ENCODE data around the gene CBX2.
"Not testable (repeated sequence)": the region's sequence is repeated elsewhere in the genome, so short reads cannot be mapped to it uniquely, and the experiment has no call there.

Gene CBX2

GRCh38 chr17:79772726-79773125 is 5.2 kb upstream of the CBX2 start:
- DNase-seq = not testable (repeated sequence)

- DNase-seq = no peak
Observed at GRCh38 chr17:79774561-79774975, 3.4 kb upstream of the CBX2 start.

DNA sequence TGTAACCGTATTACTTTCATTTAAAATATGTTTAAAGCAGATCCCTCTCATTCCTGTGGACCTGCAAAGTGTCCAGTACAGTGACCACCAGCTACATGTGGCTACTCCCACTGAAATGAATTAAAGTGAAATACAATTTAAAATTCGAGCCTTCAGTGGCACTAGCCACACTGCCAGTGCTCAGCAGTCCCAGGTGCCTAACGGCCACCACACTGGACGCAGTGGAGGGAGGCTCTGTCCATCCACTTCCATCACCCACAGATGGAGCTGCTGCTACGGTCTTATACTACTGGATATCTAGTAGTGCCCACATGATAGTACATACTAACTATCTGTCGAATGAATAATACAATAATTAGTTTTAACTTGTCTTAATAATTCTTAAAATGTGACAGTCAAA is 2.3 kb upstream of the CBX2 start:
- no peak for DNase-seq

DNA sequence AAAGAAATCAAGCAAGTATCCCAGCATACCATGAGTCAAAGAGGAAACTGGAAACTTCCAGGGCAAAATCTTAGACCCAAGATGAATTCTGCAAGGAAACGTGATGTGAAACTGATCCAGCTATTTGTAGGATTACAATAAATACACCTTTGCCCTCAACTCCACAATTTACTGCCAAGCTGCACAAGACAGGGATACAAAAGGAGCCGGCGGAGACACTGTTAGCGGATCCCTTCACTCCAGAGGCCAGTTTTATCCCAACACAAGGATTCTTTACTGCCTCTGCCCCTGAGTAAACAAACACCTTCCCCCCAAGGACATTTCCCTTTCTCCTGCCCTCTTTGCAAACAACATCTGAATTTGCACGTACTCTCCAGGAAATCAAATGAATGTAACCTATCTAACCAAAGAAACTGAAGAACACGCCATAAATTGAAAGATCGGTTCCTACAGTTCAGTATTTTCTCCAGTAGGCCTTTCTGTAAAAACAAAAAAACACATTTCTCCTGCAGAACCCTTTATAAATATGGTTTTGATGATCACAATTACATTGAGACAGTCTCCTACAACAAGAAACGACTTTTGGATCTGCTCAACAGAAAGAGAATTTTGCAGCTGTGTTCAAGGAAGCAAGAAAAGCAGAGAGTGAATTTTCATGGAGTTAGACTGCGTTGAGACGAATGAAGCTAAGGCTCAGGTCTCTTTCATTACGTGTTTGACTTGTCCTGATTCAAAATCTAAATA is 1.4 kb upstream of the CBX2 start:
- DNase-seq = no peak

- DNase-seq = no peak
Observed at GRCh38 chr17:79777120-79777893, 641 bp upstream of the CBX2 start.

DNA sequence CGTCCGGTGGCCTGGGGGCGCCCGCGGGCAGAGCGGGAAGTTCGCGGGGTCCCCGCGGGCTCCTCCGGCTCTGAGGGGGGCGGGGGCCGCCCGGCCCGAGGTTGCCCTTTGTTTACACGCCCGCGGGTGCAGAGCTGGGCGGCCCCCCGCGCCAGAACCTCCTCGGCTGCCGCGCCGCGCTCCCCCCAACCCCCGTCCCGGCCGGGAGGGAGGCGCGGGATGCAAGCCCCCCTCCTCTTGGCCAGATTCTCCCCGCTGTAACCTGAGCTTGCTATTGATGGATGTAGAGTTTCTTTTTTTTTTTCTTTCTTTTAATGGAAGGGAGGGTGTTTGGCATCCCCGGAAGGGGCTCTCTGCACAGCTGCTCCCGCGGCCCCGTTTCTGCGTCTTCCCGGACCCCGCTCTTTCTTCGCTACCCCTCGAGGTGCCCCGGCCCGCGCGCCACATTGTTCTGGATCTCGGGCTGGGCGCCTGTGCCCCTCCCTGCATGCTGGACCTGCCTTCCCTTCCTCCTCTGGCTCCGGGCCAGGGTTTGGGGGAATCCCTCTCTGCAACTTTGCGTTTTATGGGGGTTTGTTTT is 646 bp downstream of the CBX2 start:
- DNase-seq = no peak

- DNase-seq = no peak
Observed at GRCh38 chr17:79779084-79779529, 1.2 kb downstream of the CBX2 start.

GRCh38 chr17:79779661-79780365 is 1.9 kb downstream of the CBX2 start:
- no peak for DNase-seq

- DNase-seq = no peak
Observed at GRCh38 chr17:79781012-79781650, 3.2 kb downstream of the CBX2 start.

GRCh38 chr17:79781736-79782575 is 4.0 kb downstream of the CBX2 start:
- no peak for DNase-seq

- no peak for DNase-seq
Observed at GRCh38 chr17:79783891-79784290, 5.9 kb downstream of the CBX2 start.

DNA sequence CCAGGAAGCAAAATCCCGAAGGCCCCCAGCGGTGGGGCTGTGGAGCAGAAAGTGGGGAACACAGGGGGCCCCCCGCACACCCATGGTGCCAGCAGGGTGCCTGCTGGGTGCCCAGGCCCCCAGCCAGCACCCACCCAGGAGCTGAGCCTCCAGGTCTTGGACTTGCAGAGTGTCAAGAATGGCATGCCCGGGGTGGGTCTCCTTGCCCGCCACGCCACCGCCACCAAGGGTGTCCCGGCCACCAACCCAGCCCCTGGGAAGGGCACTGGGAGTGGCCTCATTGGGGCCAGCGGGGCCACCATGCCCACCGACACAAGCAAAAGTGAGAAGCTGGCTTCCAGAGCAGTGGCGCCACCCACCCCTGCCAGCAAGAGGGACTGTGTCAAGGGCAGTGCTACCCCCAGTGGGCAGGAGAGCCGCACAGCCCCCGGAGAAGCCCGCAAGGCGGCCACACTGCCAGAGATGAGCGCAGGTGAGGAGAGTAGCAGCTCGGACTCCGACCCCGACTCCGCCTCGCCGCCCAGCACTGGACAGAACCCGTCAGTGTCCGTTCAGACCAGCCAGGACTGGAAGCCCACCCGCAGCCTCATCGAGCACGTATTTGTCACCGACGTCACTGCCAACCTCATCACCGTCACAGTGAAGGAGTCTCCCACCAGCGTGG is 6.5 kb downstream of the CBX2 start:
- DNase-seq = no peak

GRCh38 chr17:79785017-79785899 is 7.3 kb downstream of the CBX2 start:
- no peak for DNase-seq

DNA sequence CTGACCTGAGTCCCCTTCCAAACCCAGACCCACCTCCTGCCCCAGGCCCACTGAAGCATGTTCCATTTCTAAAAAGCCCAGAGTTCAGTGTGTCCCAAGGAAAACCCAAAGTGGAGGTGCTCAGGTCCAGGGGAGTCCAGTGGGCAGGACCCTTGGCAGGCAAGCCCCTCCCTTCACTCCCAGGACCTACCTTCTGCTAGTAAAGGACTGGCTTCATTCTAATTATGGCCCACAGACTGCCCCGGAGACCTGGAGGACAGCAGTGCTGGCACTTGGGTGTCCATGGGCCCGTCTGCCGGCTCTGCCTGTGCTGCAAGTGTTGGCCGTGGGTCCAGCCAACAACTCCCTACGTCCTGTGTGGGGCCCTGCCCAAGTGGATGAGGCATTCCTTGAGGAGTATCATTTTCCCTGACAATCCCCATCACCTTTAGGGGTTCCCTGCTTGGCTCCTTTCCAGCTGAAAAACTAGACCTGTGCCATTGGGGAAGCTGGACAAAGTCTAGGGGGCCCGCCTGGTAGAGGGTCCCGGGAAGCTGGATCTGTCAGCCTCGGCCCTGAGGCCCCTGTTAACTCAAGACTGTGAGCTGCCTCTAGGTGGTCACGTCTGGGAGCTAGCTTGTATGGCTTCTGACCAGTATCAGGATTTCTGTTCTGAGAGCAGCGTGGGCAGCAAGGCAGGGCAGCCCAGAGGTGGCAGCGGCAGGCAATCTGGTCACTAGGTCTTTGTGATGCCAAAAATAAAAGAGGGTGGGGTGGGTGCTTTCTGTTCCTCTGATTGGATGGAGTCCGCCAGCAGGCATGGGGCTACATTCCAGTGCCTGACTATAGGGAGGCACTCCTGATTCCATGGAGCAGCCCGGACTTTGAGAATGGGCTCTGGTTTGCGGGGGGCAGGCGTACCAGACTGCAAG is 8.2 kb downstream of the CBX2 start:
- no peak for DNase-seq

GRCh38 chr17:79786930-79787643 is 9.1 kb downstream of the CBX2 start:
- DNase-seq = no peak

DNA sequence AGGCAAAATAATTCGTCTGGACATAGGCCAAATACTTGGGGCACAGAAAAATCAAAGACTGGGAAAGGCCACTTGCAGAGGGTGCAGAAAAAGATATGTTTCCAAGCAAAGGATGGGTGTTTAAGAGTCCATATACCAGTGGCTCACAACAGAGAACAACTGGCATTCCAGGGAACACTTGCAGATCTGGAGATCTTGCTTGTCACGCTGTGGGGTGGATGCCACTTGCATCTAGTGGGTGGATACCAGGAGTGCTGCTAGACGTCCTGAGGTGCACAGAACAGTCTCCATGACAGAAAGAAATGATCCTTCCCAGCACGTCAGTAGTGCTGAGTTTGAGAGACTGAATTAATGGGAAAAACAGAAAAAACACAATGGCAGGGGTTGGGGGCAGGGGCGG is 10.5 kb downstream of the CBX2 start:
- DNase-seq = no peak

- no peak for DNase-seq
Observed at GRCh38 chr17:79788989-79789942, 11.3 kb downstream of the CBX2 start.

All from activated CD4-positive, alpha-beta T cell treated with anti-CD3 and anti-CD28 coated beads for 1 hour (primary cell).